Measurements from ENCODE around the gene NUPR1.

NUPR1 gene

DNA sequence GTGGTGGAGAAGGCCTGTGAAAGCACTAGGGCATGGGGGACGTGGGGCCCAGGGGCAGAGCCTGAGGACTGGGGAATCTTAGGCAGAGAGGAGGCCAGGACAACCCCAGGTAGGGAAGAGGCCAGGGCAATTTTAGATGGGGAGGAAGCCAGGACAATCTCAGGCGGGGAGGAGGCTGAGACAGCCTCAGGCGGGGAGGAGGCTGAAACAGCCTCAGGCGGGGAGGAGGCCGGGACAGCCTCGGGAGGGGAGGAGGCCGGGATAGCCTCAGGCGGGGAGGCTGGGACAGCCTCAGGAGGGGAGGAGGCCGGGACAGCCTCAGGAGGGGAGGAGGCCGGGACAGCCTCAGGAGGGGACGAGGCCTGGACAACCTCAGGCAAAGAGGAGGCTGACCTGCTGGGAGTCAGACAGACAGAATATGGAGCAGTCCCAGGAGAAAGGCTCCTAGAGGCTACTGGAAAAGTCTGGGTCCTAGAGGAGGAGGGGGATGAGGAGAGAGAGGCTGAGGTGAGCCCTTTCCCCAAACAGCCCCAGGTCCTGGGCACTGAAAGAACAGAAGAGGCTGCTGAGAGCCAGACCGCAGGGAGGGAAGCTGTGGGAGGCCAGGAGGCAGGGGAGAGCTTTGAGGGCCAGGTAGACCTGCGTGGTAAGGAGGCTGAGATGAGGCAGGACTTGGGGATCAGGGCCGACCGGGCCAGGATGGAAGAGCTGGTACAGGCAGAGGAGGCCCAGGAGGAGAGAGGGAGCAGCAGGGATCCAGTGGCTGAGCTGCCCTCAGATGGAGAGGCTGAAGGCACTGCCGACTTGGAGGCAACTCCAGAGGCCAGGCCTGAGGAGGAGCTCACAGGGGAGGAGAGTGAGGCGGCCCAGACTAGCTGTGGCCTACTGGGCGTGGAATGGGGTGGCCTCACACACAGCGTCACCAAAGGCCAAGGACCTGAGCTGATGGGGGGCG is 42.7 kb downstream of the NUPR1 start:
- Histone ChIP-seq H3K9ac (no peak overlapping the region), H3K9me3 (ENCODE audit: control insufficient read depth, low read length) (no peaks in the 10 kb centered on the region), H2AFZ (no peak overlapping the region), H3K4me2 (ENCODE audit: low read length) (no peak overlapping the region), H3K4me3 (ENCODE audit: low read depth, low read length) (no peak overlapping the region), H3K4me1 (no peaks in the 10 kb centered on the region), H3K27ac (no peak overlapping the region), H3K27me3 (ENCODE audit: control insufficient read depth, insufficient read depth, low read length) (no peaks in the 10 kb centered on the region), H3K36me3 (ENCODE audit: control insufficient read depth, insufficient read depth, low read length) (no peaks in the 10 kb centered on the region), H3K79me2 (no peaks in the 10 kb centered on the region)
- TF ChIP-seq, protein P1, sequence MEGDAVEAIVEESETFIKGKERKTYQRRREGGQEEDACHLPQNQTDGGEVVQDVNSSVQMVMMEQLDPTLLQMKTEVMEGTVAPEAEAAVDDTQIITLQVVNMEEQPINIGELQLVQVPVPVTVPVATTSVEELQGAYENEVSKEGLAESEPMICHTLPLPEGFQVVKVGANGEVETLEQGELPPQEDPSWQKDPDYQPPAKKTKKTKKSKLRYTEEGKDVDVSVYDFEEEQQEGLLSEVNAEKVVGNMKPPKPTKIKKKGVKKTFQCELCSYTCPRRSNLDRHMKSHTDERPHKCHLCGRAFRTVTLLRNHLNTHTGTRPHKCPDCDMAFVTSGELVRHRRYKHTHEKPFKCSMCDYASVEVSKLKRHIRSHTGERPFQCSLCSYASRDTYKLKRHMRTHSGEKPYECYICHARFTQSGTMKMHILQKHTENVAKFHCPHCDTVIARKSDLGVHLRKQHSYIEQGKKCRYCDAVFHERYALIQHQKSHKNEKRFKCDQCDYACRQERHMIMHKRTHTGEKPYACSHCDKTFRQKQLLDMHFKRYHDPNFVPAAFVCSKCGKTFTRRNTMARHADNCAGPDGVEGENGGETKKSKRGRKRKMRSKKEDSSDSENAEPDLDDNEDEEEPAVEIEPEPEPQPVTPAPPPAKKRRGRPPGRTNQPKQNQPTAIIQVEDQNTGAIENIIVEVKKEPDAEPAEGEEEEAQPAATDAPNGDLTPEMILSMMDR (IDR thresholded peaks at IDR 0.05), result no peak

- Histone ChIP-seq H3K36me3 (ENCODE audit: control insufficient read depth, insufficient read depth, low read length) (no peaks in the 10 kb centered on the region), H3K79me2 (no peaks in the 10 kb centered on the region), H3K4me1 (no peaks in the 10 kb centered on the region), H3K9me3 (ENCODE audit: control insufficient read depth, low read length) (no peaks in the 10 kb centered on the region), H3K27me3 (ENCODE audit: control insufficient read depth, insufficient read depth, low read length) (no peaks in the 10 kb centered on the region), H3K4me2 (ENCODE audit: low read length) (no peak overlapping the region), H2AFZ (no peak overlapping the region), H3K4me3 (ENCODE audit: low read depth, low read length) (no peak overlapping the region), H3K9ac (no peak overlapping the region), H3K27ac (no peak overlapping the region)
- TF ChIP-seq, protein P1 (IDR thresholded peaks at IDR 0.05), result no peak
Measured at GRCh38 chr16:28495098-28495793, 43.5 kb downstream of the NUPR1 start.

DNA sequence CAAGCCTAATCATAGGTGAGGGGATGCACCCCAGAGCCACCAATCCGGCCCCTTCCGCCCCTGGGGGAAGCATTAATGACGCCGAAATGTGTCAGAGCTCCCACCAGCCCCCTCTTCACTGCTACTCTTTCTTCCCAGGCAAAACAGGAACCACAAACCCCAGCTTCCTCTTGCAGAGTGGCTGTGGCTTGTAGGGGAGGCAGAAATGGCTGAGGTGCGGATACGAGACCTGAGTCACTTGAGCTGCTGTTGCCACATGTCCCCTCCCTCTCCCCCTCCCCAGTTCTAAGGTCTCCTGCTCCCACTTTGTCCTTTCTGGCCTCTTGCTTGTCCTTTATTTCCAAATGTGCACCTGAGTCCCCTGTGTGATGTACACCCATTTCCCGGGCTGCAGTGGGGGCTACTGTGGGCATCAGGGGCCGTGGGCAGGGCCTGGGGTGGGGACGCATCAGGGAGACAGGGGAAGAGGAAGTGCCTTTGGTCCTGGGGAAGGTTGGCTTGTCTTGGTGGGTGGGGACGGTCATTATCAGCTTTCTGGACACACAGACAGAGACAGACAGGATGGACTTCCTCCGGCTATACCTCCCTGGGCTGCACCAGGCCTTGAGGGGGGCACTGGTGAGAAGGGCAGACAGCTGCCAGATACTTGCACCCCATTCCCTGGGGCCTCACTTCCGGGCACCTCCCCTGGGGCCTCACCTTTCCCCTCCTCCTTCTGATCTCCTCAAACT is 44.5 kb downstream of the NUPR1 start, which contains the start of gene APOBR:
APOBR (plus strand) TSS at position 523 of the 731 bp plus-strand sequence; CDS start at position 562, 39 bp downstream.
- Histone ChIP-seq H3K27ac (no peak within 1 kb of the TSS), H3K9me3 (ENCODE audit: control insufficient read depth, low read length) (no peaks in the 10 kb centered on the region), H3K36me3 (ENCODE audit: control insufficient read depth, insufficient read depth, low read length) (no peaks in the 10 kb centered on the region), H3K4me3 (ENCODE audit: low read depth, low read length) (no peak within 1 kb of the TSS), H3K4me2 (ENCODE audit: low read length) (no peak within 1 kb of the TSS), H3K9ac (no peak within 1 kb of the TSS), H2AFZ (no peak within 1 kb of the TSS), H3K4me1 (no peaks in the 10 kb centered on the region), H3K27me3 (ENCODE audit: control insufficient read depth, insufficient read depth, low read length) (no peaks in the 10 kb centered on the region), H3K79me2 (no peaks in the 10 kb centered on the region)
- TF ChIP-seq, protein P1 (IDR thresholded peaks at IDR 0.05), result no peak

DNA sequence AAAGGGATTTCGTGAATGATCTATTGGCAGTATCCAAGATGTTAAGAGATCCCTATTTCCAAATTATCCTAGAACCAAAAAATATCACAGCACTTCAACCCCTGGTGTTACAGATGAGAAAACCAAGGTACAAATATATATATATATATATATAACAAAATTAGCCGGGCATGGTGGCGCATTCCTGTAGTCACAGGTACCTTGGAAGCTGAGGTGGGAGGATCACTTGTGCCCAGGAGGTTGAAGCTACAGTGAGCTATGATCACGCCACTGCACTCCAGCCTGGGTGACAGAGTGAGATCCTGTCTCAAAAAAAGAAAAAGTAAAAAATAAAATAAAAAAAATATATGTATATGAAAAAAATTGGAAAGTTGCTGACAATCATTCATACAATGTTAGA is 46.3 kb downstream of the NUPR1 start:
- H3K9ac ChIP-seq, result no peak overlapping the region
- H3K9me3 ChIP-seq (ENCODE audit: control insufficient read depth, low read length), result no peaks in the 10 kb centered on the region
- H3K27ac ChIP-seq, result peak overlapping the region; percentile 99
- TF ChIP-seq, protein P1 (IDR thresholded peaks at IDR 0.05), result no peak
- H3K79me2 ChIP-seq, result no peaks in the 10 kb centered on the region
- peak overlapping the region; percentile 97 for H2AFZ ChIP-seq
- no peaks in the 10 kb centered on the region for H3K36me3 ChIP-seq (ENCODE audit: control insufficient read depth, insufficient read depth, low read length)
- H3K4me1 ChIP-seq, result no peaks in the 10 kb centered on the region
- peak overlapping the region; percentile 94 for H3K4me2 ChIP-seq (ENCODE audit: low read length)
- peak overlapping the region; percentile 96 for H3K4me3 ChIP-seq (ENCODE audit: low read depth, low read length)
- no peaks in the 10 kb centered on the region for H3K27me3 ChIP-seq (ENCODE audit: control insufficient read depth, insufficient read depth, low read length)

Measured in parathyroid adenoma (tissue), 2 donors.